Measurements from ENCODE around the gene ADGRG3. TPM values are rescaled to one million over a fixed set of nuclear protein-coding genes. Genes with fewer than 3 reads are reported as not detected.

The ADGRG3 gene
- total and polyA plus RNA-seq, 2 of the 13 experiments (the other 11 are each of a cell fraction or from before 2014, with no cell fraction given), result 2.7 to 11.8 TPM

DNA sequence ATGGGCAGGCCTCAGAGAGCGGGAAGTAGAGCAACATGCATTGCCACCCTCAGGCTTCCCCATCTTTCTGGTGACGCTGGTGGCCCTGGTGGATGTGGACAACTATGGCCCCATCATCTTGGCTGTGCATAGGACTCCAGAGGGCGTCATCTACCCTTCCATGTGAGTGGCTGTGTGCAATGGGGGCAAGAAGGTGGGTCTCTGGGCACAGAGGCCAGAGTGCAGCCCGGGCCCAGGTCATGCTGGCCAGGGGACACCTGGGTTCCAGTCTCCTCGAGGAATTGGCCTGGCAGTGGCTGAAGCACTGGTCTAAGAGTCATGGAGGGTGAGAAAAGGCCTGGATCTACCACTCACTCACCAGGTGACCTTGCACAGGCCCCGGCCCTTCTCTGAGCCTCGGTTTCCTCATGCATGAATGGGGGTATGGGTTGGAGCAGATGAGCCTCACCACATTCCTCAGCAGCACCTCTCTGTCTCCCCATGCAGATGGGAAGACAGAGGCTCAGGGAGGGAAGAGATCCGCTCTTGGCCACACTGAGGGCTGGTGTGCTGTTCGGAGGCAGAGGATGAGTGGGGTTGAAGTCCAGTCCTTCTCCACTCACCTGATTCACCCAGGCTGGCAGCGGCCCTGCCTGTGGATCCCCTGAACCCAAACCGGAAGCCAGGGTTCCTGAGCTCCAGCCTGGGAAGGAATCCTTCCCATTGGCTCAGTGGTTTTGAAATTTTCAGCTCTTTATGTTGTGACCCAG lies 7.2 kb upstream of the ADGRG3 start (continued):
- no peak for TF ChIP-seq DPF2 (CRISPR knock-in tag; IDR thresholded peaks at IDR 0.05; ENCODE audit: borderline replicate concordance, low read depth)
- no peak; the same call in 1 of the 2 replicates for TF ChIP-seq ZNF556 (CRISPR knock-in tag; IDR thresholded peaks at IDR 0.05; ENCODE audit: borderline replicate concordance)
- no peak for TF ChIP-seq PCBP1 (IDR thresholded peaks at IDR 0.05; ENCODE audit: borderline replicate concordance, low read depth, low read length)
- TF ChIP-seq, protein P1, sequence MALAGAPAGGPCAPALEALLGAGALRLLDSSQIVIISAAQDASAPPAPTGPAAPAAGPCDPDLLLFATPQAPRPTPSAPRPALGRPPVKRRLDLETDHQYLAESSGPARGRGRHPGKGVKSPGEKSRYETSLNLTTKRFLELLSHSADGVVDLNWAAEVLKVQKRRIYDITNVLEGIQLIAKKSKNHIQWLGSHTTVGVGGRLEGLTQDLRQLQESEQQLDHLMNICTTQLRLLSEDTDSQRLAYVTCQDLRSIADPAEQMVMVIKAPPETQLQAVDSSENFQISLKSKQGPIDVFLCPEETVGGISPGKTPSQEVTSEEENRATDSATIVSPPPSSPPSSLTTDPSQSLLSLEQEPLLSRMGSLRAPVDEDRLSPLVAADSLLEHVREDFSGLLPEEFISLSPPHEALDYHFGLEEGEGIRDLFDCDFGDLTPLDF (CRISPR knock-in tag; IDR thresholded peaks at IDR 0.05), result no peak
- TF ChIP-seq TBP (CRISPR knock-in tag; IDR thresholded peaks at IDR 0.05), result no peak
- no peak for TF ChIP-seq SOX6 (IDR thresholded peaks at IDR 0.05)
- peak; percentile 54; the same call in 1 of the 2 replicates for TF ChIP-seq SOX6 (CRISPR knock-in tag; IDR thresholded peaks at IDR 0.05)
- no peak for TF ChIP-seq ZNF660 (CRISPR knock-in tag; IDR thresholded peaks at IDR 0.05; ENCODE audit: borderline replicate concordance, low read depth)
- TF ChIP-seq, protein P2, sequence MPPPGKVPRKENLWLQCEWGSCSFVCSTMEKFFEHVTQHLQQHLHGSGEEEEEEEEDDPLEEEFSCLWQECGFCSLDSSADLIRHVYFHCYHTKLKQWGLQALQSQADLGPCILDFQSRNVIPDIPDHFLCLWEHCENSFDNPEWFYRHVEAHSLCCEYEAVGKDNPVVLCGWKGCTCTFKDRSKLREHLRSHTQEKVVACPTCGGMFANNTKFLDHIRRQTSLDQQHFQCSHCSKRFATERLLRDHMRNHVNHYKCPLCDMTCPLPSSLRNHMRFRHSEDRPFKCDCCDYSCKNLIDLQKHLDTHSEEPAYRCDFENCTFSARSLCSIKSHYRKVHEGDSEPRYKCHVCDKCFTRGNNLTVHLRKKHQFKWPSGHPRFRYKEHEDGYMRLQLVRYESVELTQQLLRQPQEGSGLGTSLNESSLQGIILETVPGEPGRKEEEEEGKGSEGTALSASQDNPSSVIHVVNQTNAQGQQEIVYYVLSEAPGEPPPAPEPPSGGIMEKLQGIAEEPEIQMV (CRISPR knock-in tag; IDR thresholded peaks at IDR 0.05; ENCODE audit: low read depth), result no peak
- TF ChIP-seq, protein P3, sequence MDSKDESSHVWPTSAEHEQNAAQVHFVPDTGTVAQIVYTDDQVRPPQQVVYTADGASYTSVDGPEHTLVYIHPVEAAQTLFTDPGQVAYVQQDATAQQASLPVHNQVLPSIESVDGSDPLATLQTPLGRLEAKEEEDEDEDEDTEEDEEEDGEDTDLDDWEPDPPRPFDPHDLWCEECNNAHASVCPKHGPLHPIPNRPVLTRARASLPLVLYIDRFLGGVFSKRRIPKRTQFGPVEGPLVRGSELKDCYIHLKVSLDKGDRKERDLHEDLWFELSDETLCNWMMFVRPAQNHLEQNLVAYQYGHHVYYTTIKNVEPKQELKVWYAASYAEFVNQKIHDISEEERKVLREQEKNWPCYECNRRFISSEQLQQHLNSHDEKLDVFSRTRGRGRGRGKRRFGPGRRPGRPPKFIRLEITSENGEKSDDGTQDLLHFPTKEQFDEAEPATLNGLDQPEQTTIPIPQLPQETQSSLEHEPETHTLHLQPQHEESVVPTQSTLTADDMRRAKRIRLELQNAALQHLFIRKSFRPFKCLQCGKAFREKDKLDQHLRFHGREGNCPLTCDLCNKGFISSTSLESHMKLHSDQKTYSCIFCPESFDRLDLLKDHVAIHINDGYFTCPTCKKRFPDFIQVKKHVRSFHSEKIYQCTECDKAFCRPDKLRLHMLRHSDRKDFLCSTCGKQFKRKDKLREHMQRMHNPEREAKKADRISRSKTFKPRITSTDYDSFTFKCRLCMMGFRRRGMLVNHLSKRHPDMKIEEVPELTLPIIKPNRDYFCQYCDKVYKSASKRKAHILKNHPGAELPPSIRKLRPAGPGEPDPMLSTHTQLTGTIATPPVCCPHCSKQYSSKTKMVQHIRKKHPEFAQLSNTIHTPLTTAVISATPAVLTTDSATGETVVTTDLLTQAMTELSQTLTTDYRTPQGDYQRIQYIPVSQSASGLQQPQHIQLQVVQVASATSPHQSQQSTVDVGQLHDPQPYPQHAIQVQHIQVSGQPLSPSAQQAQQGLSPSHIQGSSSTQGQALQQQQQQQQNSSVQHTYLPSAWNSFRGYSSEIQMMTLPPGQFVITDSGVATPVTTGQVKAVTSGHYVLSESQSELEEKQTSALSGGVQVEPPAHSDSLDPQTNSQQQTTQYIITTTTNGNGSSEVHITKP (CRISPR knock-in tag; IDR thresholded peaks at IDR 0.05; ENCODE audit: low read depth), result 0 out of 2 replicates have a peak, but pooled peaks have one; percentile 20
- no peak for TF ChIP-seq KAT7 (CRISPR knock-in tag; IDR thresholded peaks at IDR 0.05; ENCODE audit: borderline replicate concordance)
- no peak for TF ChIP-seq NKX3-1 (CRISPR knock-in tag; IDR thresholded peaks at IDR 0.05)
- TF ChIP-seq FOXC1 (CRISPR knock-in tag; IDR thresholded peaks at IDR 0.05; ENCODE audit: borderline replicate concordance), result no peak
- TF ChIP-seq JDP2 (CRISPR knock-in tag; IDR thresholded peaks at IDR 0.05; ENCODE audit: borderline replicate concordance), result no peak
- TF ChIP-seq CAMTA2 (CRISPR knock-in tag; IDR thresholded peaks at IDR 0.05; ENCODE audit: borderline replicate concordance), result no peak
- no peak for TF ChIP-seq GATAD1 (CRISPR knock-in tag; IDR thresholded peaks at IDR 0.05)
- TF ChIP-seq HOXD1 (CRISPR knock-in tag; IDR thresholded peaks at IDR 0.05), result no peak
- no peak for TF ChIP-seq SRSF1 (optimal IDR thresholded peaks at IDR 0.05; ENCODE audit: low read depth, low read length)
- TF ChIP-seq, protein P4, sequence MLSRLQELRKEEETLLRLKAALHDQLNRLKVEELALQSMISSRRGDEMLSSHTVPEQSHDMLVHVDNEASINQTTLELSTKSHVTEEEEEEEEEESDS (CRISPR knock-in tag; IDR thresholded peaks at IDR 0.05; ENCODE audit: borderline replicate concordance), result no peak
- TF ChIP-seq ZFP36L2 (CRISPR knock-in tag; IDR thresholded peaks at IDR 0.05), result no peak
- TF ChIP-seq KLF6 (CRISPR knock-in tag; IDR thresholded peaks at IDR 0.05), result no peak

All from HepG2 (cell line).